OCI-LY3 (cell line): ENCODE measurements around the gene MPV17L2.

Source experiments
- EZH2phosphoT487 ChIP-seq: fragments of 200-600 bp; shearing (Covaris generic); IDR thresholded peaks from 2 replicates; pipeline ENCODE4 v1.6.1; 2018; ENCODE audit warnings: antibody characterized with exemption, mixed run types, low read depth
- TF ChIP-seq, protein P1 (sequence below): fragments of 200-600, 300-600 bp; sonication (generic); IDR thresholded peaks from 2 replicates; pipeline ENCODE4 v1.5.1; 2014; ENCODE audit warnings: antibody characterized with exemption, low read length, low read depth

- TF ChIP-seq, protein P1, sequence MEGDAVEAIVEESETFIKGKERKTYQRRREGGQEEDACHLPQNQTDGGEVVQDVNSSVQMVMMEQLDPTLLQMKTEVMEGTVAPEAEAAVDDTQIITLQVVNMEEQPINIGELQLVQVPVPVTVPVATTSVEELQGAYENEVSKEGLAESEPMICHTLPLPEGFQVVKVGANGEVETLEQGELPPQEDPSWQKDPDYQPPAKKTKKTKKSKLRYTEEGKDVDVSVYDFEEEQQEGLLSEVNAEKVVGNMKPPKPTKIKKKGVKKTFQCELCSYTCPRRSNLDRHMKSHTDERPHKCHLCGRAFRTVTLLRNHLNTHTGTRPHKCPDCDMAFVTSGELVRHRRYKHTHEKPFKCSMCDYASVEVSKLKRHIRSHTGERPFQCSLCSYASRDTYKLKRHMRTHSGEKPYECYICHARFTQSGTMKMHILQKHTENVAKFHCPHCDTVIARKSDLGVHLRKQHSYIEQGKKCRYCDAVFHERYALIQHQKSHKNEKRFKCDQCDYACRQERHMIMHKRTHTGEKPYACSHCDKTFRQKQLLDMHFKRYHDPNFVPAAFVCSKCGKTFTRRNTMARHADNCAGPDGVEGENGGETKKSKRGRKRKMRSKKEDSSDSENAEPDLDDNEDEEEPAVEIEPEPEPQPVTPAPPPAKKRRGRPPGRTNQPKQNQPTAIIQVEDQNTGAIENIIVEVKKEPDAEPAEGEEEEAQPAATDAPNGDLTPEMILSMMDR = no peak
- no peak for TF ChIP-seq EZH2phosphoT487
Observed at GRCh38 chr19:18158467-18158866, 34.6 kb upstream of the MPV17L2 start.
